NOMO-1 treated with DMSO at 0.1 percent for 48 hours (cell line): Measurements from ENCODE around the gene KRT1.
A peak's percentile ranks its signal among the peaks of the same experiment; 100 is the strongest.
"Not testable (repeated sequence)": the region's sequence is repeated elsewhere in the genome, so short reads cannot be mapped to it uniquely, and the experiment has no call there.

ENCODE experiments used
- DNase-seq: peaks from one replicate; lab custom pipeline; 2025; ENCODE audit not compliant: unreplicated experiment; lab: John Stamatoyannopoulos, UW

The KRT1 gene

GRCh38 chr12:52680363-52680762 is at the start of gene KRT1:
KRT1 (minus strand) TSS chr12:52680407; CDS start chr12:52680348, 59 bp downstream.
- DNase-seq: no peak

- no peak for DNase-seq
Observed at GRCh38 chr12:52729147-52729546, 48.9 kb upstream of the KRT1 start.

- DNase-seq: no peak
Observed at GRCh38 chr12:52728374-52728773, 48.2 kb upstream of the KRT1 start.

- DNase-seq: no peak
Observed at GRCh38 chr12:52727037-52727436, 46.8 kb upstream of the KRT1 start.

GRCh38 chr12:52726451-52726850 is 46.2 kb upstream of the KRT1 start:
- no peak for DNase-seq

- DNase-seq: no peak
Observed at GRCh38 chr12:52724384-52724783, 44.2 kb upstream of the KRT1 start.

GRCh38 chr12:52722680-52723079 is 42.5 kb upstream of the KRT1 start:
- no peak for DNase-seq

- DNase-seq: no peak
Observed at GRCh38 chr12:52721838-52722470, 41.7 kb upstream of the KRT1 start.

GRCh38 chr12:52720365-52720886 is 40.2 kb upstream of the KRT1 start:
- DNase-seq: no peak

GRCh38 chr12:52716061-52716460 is 35.9 kb upstream of the KRT1 start:
- no peak for DNase-seq

GRCh38 chr12:52715416-52715815 is 35.2 kb upstream of the KRT1 start:
- no peak for DNase-seq

- no peak for DNase-seq
Observed at GRCh38 chr12:52714887-52715281, 34.7 kb upstream of the KRT1 start.

- no peak for DNase-seq
Observed at GRCh38 chr12:52713960-52714886, 34.0 kb upstream of the KRT1 start.

- not testable (repeated sequence) for DNase-seq
Observed at GRCh38 chr12:52712122-52712521, 31.9 kb upstream of the KRT1 start.

GRCh38 chr12:52710730-52711129 is 30.5 kb upstream of the KRT1 start:
- peak; percentile 47 for DNase-seq

- DNase-seq: no peak
Observed at GRCh38 chr12:52708010-52708409, 27.8 kb upstream of the KRT1 start.

GRCh38 chr12:52704464-52704863 is 24.3 kb upstream of the KRT1 start:
- DNase-seq: no peak

- DNase-seq: no peak
Observed at GRCh38 chr12:52703878-52704277, 23.7 kb upstream of the KRT1 start.

- DNase-seq: no peak
Observed at GRCh38 chr12:52703424-52703823, 23.2 kb upstream of the KRT1 start, which contains the start of gene KRT77. KRT77 (minus strand) TSS chr12:52703524; CDS start chr12:52703434, 90 bp downstream.

GRCh38 chr12:52702338-52702737 is 22.1 kb upstream of the KRT1 start:
- no peak for DNase-seq

- no peak for DNase-seq
Observed at GRCh38 chr12:52701281-52701680, 21.1 kb upstream of the KRT1 start.

- DNase-seq: no peak
Observed at GRCh38 chr12:52699960-52700359, 19.8 kb upstream of the KRT1 start.
